ENCODE data around the gene SLC22A23. TPM values are rescaled to one million over a fixed set of nuclear protein-coding genes. Genes with fewer than 3 reads are reported as not detected.
A peak's percentile ranks its signal among the peaks of the same experiment; 100 is the strongest.
"Not testable (repeated sequence)": the region's sequence is repeated elsewhere in the genome, so short reads cannot be mapped to it uniquely, and the experiment has no call there.

SLC22A23 gene
- total RNA-seq, 1 donor from 2014 or later: 27.8 TPM

- H3K4me1 ChIP-seq: peaks cover 18% of the 10 kb centered on the region
- H3K4me3 ChIP-seq: no peak overlapping the region
- ATAC-seq (no peak), DNase-seq (no peak)
- no peak overlapping the region for H3K27ac ChIP-seq
- no peaks in the 10 kb centered on the region for H3K36me3 ChIP-seq
- peaks cover 11% of the 10 kb centered on the region for H3K27me3 ChIP-seq (ENCODE audit: low read depth)
- H3K9me3 ChIP-seq: no peaks in the 10 kb centered on the region
- intact Hi-C loops (cut with DNase I): loop anchor here (10.0 kb wide), 1 partner anchor 125 kb away; no protein-coding TSS in a partner anchor
- TF ChIP-seq CTCF (IDR thresholded peaks at IDR 0.05): no peak
These were observed 207.0 kb downstream of the SLC22A23 start for GRCh38 chr6:3249821-3250220.

GRCh38 chr6:3247255-3248146, 209.3 kb downstream of the SLC22A23 start:
- no peak for DNase-seq

GRCh38 chr6:3245216-3245615, 211.6 kb downstream of the SLC22A23 start:
- Histone ChIP-seq H3K36me3 (no peaks in the 10 kb centered on the region), H3K4me3 (no peak overlapping the region), H3K27ac (no peak overlapping the region), H3K9me3 (no peaks in the 10 kb centered on the region), H3K4me1 (peaks cover 9% of the 10 kb centered on the region), H3K27me3 (ENCODE audit: low read depth) (peaks cover 11% of the 10 kb centered on the region)
- ATAC-seq (no peak), DNase-seq (no peak)
- no peak for TF ChIP-seq CTCF (IDR thresholded peaks at IDR 0.05)
- intact Hi-C loops (cut with DNase I): no loop called here

More at GRCh38 chr6:3247255-3248146, 209.3 kb downstream of the SLC22A23 start:
- Histone ChIP-seq H3K4me1 (peaks cover 18% of the 10 kb centered on the region), H3K27me3 (ENCODE audit: low read depth) (peaks cover 11% of the 10 kb centered on the region), H3K27ac (no peak overlapping the region), H3K4me3 (peak overlapping the region; percentile 28), H3K9me3 (no peaks in the 10 kb centered on the region), H3K36me3 (no peaks in the 10 kb centered on the region)
- intact Hi-C loops (cut with DNase I): no loop called here
- TF ChIP-seq CTCF (IDR thresholded peaks at IDR 0.05): no peak
- peak; percentile 38 to 49 for ATAC-seq

GRCh38 chr6:3244832-3245161, 212.1 kb downstream of the SLC22A23 start:
- intact Hi-C loops (cut with DNase I); DNase-seq; ATAC-seq; H3K4me3 ChIP-seq; H3K27ac ChIP-seq; H3K4me1 ChIP-seq; H3K36me3 ChIP-seq; H3K9me3 ChIP-seq: not testable (repeated sequence)
- peaks cover 11% of the 10 kb centered on the region for H3K27me3 ChIP-seq (ENCODE audit: low read depth)

GRCh38 chr6:3244003-3244831, 212.6 kb downstream of the SLC22A23 start:
- Histone ChIP-seq H3K9me3 (no peaks in the 10 kb centered on the region), H3K4me3 (no peak overlapping the region), H3K36me3 (no peaks in the 10 kb centered on the region), H3K4me1 (peaks cover 9% of the 10 kb centered on the region), H3K27ac (no peak overlapping the region), H3K27me3 (ENCODE audit: low read depth) (peaks cover 15% of the 10 kb centered on the region)
- no peak for TF ChIP-seq CTCF (IDR thresholded peaks at IDR 0.05)
- ATAC-seq (no peak), DNase-seq (no peak)
- intact Hi-C loops (cut with DNase I): no loop called here
